ENCODE measurements around the gene TFCP2L1. TPM values are rescaled to one million over a fixed set of nuclear protein-coding genes. Genes with fewer than 3 reads are reported as not detected.

TFCP2L1 gene
- total RNA-seq, 1 experiment from 2014 or later = 18.4 TPM

GRCh38 chr2:121288454-121289231, 3.6 kb upstream of the TFCP2L1 start:
- POLR2A ChIA-PET = no interaction called here
- Mint-ChIP-seq H3K4me1 (ENCODE audit: low read depth, unreplicated experiment) (no peaks in the 10 kb centered on the region), H3K9me3 (ENCODE audit: unreplicated experiment) (no peaks in the 10 kb centered on the region), H3K27me3 (ENCODE audit: insufficient read depth, unreplicated experiment) (no peaks in the 10 kb centered on the region), H3K4me3 (ENCODE audit: unreplicated experiment) (no peak overlapping the region), H3K36me3 (ENCODE audit: insufficient read depth, unreplicated experiment) (no peaks in the 10 kb centered on the region), H3K27ac (ENCODE audit: unreplicated experiment) (no peak overlapping the region)
- TF ChIP-seq CTCF (IDR thresholded peaks at IDR 0.05; ENCODE audit: insufficient read depth in 1 of 2, low read depth in 1 of 2, low read length in 1 of 2, severe bottlenecking in 1 of 2, unreplicated experiment in 1 of 2) = no peak
- intact Hi-C loops (cut with micrococcal nuclease; ENCODE audit: unreplicated experiment) = no loop called here
- CTCF ChIA-PET = interaction anchor here (0.6 to 1.0 kb wide), 2 partner anchors 67 to 940 kb away, joined by 3 to 4 read pairs; no protein-coding TSS in a partner anchor
- BruUV-seq (replicated peaks) = no TSS peak
- no peaks in the 10 kb centered on the region for H3K27me3 ChIP-seq (replicated peaks; ENCODE audit: control insufficient read depth, insufficient read depth, low read length)
- DNase-seq = no peak
- no peaks in the 10 kb centered on the region for H3K9me3 ChIP-seq
- peaks cover under 1% of the 10 kb centered on the region for H3K4me1 ChIP-seq
- no peaks in the 10 kb centered on the region for H3K36me3 ChIP-seq (ENCODE audit: control insufficient read depth, insufficient read depth, low read length)
- no peak overlapping the region for H3K4me3 ChIP-seq (ENCODE audit: low read depth, low read length)

DNA sequence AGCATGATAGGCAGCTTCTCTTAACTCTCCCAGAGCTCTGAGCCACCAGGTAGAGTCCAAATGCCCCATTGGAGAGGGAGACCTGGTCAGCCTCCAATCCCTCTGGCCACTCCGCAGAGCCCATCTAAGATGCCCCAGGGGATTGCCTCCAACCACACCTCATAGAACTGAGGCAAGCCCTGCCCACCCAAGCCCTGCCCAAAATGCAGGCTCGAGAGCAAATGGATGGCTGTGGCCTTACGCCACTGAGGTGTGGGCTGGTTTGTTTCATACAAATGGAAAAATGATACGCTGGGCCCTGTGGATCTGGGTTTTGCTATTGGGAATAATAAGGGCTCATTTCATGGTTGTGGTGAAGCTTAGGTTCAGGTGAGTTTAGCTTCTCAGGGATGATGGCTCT, 3.0 kb upstream of the TFCP2L1 start:
- intact Hi-C loops (cut with micrococcal nuclease; ENCODE audit: unreplicated experiment) = no loop called here
- peaks cover 2% of the 10 kb centered on the region for H3K4me1 Mint-ChIP-seq (ENCODE audit: low read depth, unreplicated experiment)
- Histone ChIP-seq H3K36me3 (ENCODE audit: control insufficient read depth, insufficient read depth, low read length) (no peaks in the 10 kb centered on the region), H3K9me3 (no peaks in the 10 kb centered on the region), H3K4me1 (peaks cover 7% of the 10 kb centered on the region), H3K27me3 (replicated peaks; ENCODE audit: control insufficient read depth, insufficient read depth, low read length) (no peaks in the 10 kb centered on the region), H3K4me3 (ENCODE audit: low read depth, low read length) (no peak overlapping the region)
- no peak for DNase-seq
- H3K36me3 Mint-ChIP-seq (ENCODE audit: insufficient read depth, unreplicated experiment) = no peaks in the 10 kb centered on the region
- H3K9me3 Mint-ChIP-seq (ENCODE audit: unreplicated experiment) = no peaks in the 10 kb centered on the region
- ChIA-PET CTCF (interaction anchor here (1.0 kb wide), 1 partner anchor 68 kb away, joined by 3 read pairs; no protein-coding TSS in a partner anchor), POLR2A (no interaction called here)
- no peak overlapping the region for H3K27ac Mint-ChIP-seq (ENCODE audit: unreplicated experiment)
- H3K27me3 Mint-ChIP-seq (ENCODE audit: insufficient read depth, unreplicated experiment) = no peaks in the 10 kb centered on the region
- H3K4me3 Mint-ChIP-seq (ENCODE audit: unreplicated experiment) = no peak overlapping the region
- no peak for TF ChIP-seq CTCF (IDR thresholded peaks at IDR 0.05; ENCODE audit: insufficient read depth in 1 of 2, low read depth in 1 of 2, low read length in 1 of 2, severe bottlenecking in 1 of 2, unreplicated experiment in 1 of 2)
- no TSS peak for BruUV-seq (replicated peaks)

DNA sequence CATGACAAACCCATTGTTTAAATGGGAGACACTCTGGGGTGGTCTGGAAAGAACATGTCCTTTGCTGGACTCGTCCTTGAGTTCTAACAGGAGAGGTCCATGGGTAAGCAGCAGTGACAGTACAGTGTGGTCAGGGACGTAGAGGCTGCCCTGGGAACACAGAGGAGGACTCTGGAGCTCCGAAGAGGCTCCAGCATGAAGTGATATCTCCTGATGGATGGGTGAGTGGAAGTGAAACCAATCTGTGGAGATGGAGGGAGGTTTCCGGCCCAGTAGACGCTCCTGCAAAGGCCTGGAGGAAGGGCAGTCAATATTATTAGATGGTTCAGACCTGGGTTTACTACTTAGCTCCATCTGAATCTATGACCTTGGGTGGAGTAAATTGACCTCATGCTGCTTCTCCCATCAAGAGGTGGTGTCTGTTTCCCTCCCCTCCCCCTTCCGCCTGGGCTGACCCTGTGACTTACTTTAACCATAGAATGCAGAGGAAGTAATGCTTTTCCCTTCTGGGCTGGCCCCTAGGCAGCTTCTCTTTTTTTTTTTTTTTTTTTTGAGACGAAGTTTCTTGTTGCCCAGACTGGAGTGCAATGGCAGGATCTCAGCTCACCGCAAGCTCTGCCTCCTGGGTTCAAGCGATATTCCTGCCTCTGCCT, 2.3 kb upstream of the TFCP2L1 start:
- Mint-ChIP-seq H3K27me3 (ENCODE audit: insufficient read depth, unreplicated experiment) (no peaks in the 10 kb centered on the region), H3K36me3 (ENCODE audit: insufficient read depth, unreplicated experiment) (no peaks in the 10 kb centered on the region), H3K4me1 (ENCODE audit: low read depth, unreplicated experiment) (peaks cover 9% of the 10 kb centered on the region), H3K9me3 (ENCODE audit: unreplicated experiment) (no peaks in the 10 kb centered on the region), H3K27ac (ENCODE audit: unreplicated experiment) (peak overlapping the region; percentile 7), H3K4me3 (ENCODE audit: unreplicated experiment) (no peak overlapping the region)
- no peak for TF ChIP-seq CTCF (IDR thresholded peaks at IDR 0.05; ENCODE audit: insufficient read depth in 1 of 2, low read depth in 1 of 2, low read length in 1 of 2, severe bottlenecking in 1 of 2, unreplicated experiment in 1 of 2)
- Histone ChIP-seq H3K27me3 (replicated peaks; ENCODE audit: control insufficient read depth, insufficient read depth, low read length) (no peaks in the 10 kb centered on the region), H3K4me3 (ENCODE audit: low read depth, low read length) (no peak overlapping the region), H3K36me3 (ENCODE audit: control insufficient read depth, insufficient read depth, low read length) (no peaks in the 10 kb centered on the region), H3K9me3 (no peaks in the 10 kb centered on the region), H3K4me1 (peaks cover 12% of the 10 kb centered on the region)
- ChIA-PET CTCF (no interaction called here), POLR2A (no interaction called here)
- DNase-seq = no peak
- intact Hi-C loops (cut with micrococcal nuclease; ENCODE audit: unreplicated experiment) = no loop called here
- no TSS peak for BruUV-seq (replicated peaks)

Measured in Caco-2 (cell line).